Large intestine (tissue), 3 donors: Measurements from ENCODE around the gene SLC10A4. TPM values are rescaled to one million over a fixed set of nuclear protein-coding genes. Genes with fewer than 3 reads are reported as not detected.

Source experiments
- DNase-seq, 2 donors: peaks; one replicate each; pipeline versions ENCODE4 v3.0.0 to v3.0.0-alpha.2; 2013
- H3K27ac ChIP-seq: one replicate; pipeline ENCODE4 v1.5.1; 2013; ENCODE audit warnings: low read length
- H3K27me3 ChIP-seq: 2 replicates; pipeline ENCODE4 v1.6.1; 2013; ENCODE audit warnings: low read length; ENCODE audit not compliant: control insufficient read depth, insufficient read depth
- H3K36me3 ChIP-seq: 2 replicates; pipeline ENCODE4 v1.6.1; 2013; ENCODE audit warnings: low read length; ENCODE audit not compliant: control insufficient read depth, insufficient read depth
- H3K4me1 ChIP-seq: one replicate; pipeline ENCODE4 v1.6.1; 2013; ENCODE audit warnings: low read length; ENCODE audit not compliant: control insufficient read depth, insufficient read depth
- H3K4me3 ChIP-seq: one replicate; pipeline ENCODE4 v1.5.1; 2013; ENCODE audit warnings: low read length
- H3K9me3 ChIP-seq: one replicate; pipeline ENCODE4 v1.6.1; 2013; ENCODE audit warnings: mild to moderate bottlenecking, low read depth, low read length, moderate library complexity; ENCODE audit not compliant: control insufficient read depth
- WGBS: methylation state at CpG from one replicate; pipeline ENCODE4 v1.1.5; 2013; ENCODE audit warnings: low lambda C conversion rate; ENCODE audit not compliant: insufficient coverage; 5-methylcytosine and 5-hydroxymethylcytosine counted together
- polyA plus RNA-seq: library from polyadenylated mRNA; unstranded; fragments of 120-200 nt; gene quantifications from one replicate; pipeline ENCODE4 v1.2.1, GENCODE V29; 2013

Gene SLC10A4
- polyA plus RNA-seq, 1 donor: 2.0 TPM

DNA sequence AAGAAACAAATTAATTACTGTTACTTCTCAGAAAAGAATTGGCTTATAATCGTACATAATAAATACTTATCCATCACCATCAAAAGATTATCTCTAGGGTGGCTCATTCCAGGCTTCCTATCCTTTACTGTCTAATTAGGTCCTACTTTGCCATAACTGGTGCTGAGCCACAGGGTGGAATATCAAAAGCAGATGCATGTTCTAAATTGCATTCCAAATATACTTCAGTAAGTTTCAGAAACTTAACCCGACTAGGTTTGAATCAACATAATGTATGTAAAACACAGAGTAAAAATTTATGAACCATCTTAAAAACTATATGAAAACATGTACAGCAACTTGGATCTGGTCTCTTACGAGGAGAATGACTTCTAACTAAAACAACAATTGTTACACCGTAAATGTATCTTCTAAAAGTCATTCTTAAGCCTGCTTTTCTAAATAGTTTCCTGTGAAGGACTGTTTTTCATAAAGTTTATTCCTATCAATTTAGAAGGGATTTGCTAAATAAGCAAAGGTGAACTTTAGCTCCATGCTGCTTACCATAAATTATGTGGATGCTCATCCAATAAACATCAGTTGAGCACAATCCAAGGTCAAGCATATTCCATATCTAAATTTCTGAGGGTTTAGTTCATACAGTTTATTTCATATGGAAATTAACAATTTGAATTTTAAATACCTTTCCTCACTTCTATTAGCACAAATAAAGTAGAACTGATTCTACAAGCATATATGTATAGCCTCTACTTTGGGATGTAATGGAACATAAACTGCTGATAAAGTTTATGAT, 20.3 kb downstream of the SLC10A4 start:
- no peak overlapping the region for H3K4me3 ChIP-seq
- H3K36me3 ChIP-seq: peaks cover 37% of the 10 kb centered on the region
- H3K4me1 ChIP-seq: no peaks in the 10 kb centered on the region
- H3K27me3 ChIP-seq: no peaks in the 10 kb centered on the region
- H3K27ac ChIP-seq: no peak overlapping the region
- DNase-seq: no peak
- 41% methylated on average over 2 of the region's 4 CpGs for WGBS
- no peaks in the 10 kb centered on the region for H3K9me3 ChIP-seq

DNA sequence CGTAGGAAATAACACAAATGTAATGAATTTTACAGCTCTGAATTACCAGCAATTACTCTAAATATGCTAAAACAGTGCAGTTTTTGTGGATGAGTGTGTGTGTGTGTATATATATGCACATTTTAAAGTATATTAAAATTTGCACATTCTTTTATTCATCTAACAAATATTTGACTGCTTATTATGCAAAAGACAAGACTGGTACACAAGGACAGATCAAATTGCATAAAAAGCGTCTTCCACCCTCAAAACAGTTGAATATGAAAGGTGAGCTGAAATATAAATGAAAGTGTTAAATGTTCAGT, 20.8 kb downstream of the SLC10A4 start:
- H3K9me3 ChIP-seq: no peaks in the 10 kb centered on the region
- WGBS: 100% methylated on average over 1 of the region's 2 CpGs
- no peak for DNase-seq
- no peak overlapping the region for H3K4me3 ChIP-seq
- H3K36me3 ChIP-seq: peaks cover 37% of the 10 kb centered on the region
- no peaks in the 10 kb centered on the region for H3K4me1 ChIP-seq
- no peak overlapping the region for H3K27ac ChIP-seq
- H3K27me3 ChIP-seq: no peaks in the 10 kb centered on the region

- Histone ChIP-seq H3K4me3 (no peak overlapping the region), H3K4me1 (no peaks in the 10 kb centered on the region), H3K36me3 (peaks cover 35% of the 10 kb centered on the region), H3K9me3 (no peaks in the 10 kb centered on the region), H3K27me3 (no peaks in the 10 kb centered on the region), H3K27ac (no peak overlapping the region)
- no peak for DNase-seq
- WGBS: no CpG with 5 or more reads among the region's 1 CpG
These were observed 21.2 kb downstream of the SLC10A4 start for GRCh38 chr4:48504352-48504751.

- no peak for DNase-seq
- Histone ChIP-seq H3K27me3 (no peaks in the 10 kb centered on the region), H3K9me3 (no peaks in the 10 kb centered on the region), H3K4me3 (no peak overlapping the region), H3K4me1 (no peaks in the 10 kb centered on the region), H3K27ac (no peak overlapping the region), H3K36me3 (peaks cover 45% of the 10 kb centered on the region)
- 100% methylated on average over 2 of the region's 2 CpGs for WGBS
These were observed 23.6 kb downstream of the SLC10A4 start for GRCh38 chr4:48506716-48507115.

- Histone ChIP-seq H3K27me3 (no peaks in the 10 kb centered on the region), H3K36me3 (peaks cover 64% of the 10 kb centered on the region), H3K4me3 (no peak overlapping the region), H3K27ac (no peak overlapping the region), H3K4me1 (no peaks in the 10 kb centered on the region), H3K9me3 (no peaks in the 10 kb centered on the region)
- no peak for DNase-seq
These were observed 26.4 kb downstream of the SLC10A4 start for GRCh38 chr4:48509543-48509942.

DNA sequence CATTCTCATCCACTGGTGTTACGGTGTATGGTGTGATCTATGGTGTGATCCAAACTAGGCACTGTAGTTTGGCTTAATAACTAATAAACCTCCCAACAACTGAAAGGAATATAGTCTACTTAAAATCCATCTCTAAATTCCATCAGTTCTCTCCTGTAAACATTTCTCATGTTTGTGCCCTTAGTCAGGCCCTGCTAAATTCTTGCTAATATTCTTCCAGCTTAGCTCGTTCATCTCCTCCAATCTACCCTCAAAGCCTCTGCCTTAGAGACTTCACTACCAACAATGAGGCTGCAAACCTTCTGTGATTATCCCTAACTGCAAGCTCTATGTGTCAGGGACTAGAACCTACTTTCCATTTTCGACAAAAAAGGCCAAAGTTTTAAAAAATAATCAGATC, 35.0 kb downstream of the SLC10A4 start:
- Histone ChIP-seq H3K4me1 (no peaks in the 10 kb centered on the region), H3K9me3 (no peaks in the 10 kb centered on the region), H3K27ac (no peak overlapping the region), H3K27me3 (no peaks in the 10 kb centered on the region), H3K4me3 (no peak overlapping the region), H3K36me3 (peaks cover 61% of the 10 kb centered on the region)
- no peak for DNase-seq
- WGBS: 100% methylated on average over 1 of the region's 3 CpGs

- H3K4me3 ChIP-seq: no peak overlapping the region
- WGBS: 100% methylated on average over 1 of the region's 1 CpG
- H3K27ac ChIP-seq: no peak overlapping the region
- DNase-seq: no peak
- H3K9me3 ChIP-seq: no peaks in the 10 kb centered on the region
- no peaks in the 10 kb centered on the region for H3K27me3 ChIP-seq
- peaks cover 75% of the 10 kb centered on the region for H3K36me3 ChIP-seq
- H3K4me1 ChIP-seq: no peaks in the 10 kb centered on the region
These were observed 43.3 kb downstream of the SLC10A4 start for GRCh38 chr4:48526406-48526805.

GRCh38 chr4:48538358-48538757, 55.2 kb downstream of the SLC10A4 start:
- DNase-seq: no peak
- Histone ChIP-seq H3K4me3 (no peak overlapping the region), H3K4me1 (no peaks in the 10 kb centered on the region), H3K27ac (no peak overlapping the region), H3K36me3 (peaks cover 57% of the 10 kb centered on the region), H3K27me3 (no peaks in the 10 kb centered on the region), H3K9me3 (no peaks in the 10 kb centered on the region)

Other genes starting within 250 kb of the SLC10A4 start
- gene TEC, start 213.5 kb upstream of the SLC10A4 start, polyA plus RNA-seq: 4.6 TPM
- gene SLAIN2, start 141.8 kb upstream of the SLC10A4 start, polyA plus RNA-seq: 38.7 TPM
- 0.03 TPM for gene ZAR1, start 6.9 kb downstream of the SLC10A4 start, polyA plus RNA-seq